Activated naive CD4-positive, alpha-beta T cell treated with anti-CD3 and anti-CD28 coated beads, Interleukin-2, amount 50 U/mL, for 24 hours (primary cell): ENCODE results near the gene FCRL5.
"Not testable (repeated sequence)": the region's sequence is repeated elsewhere in the genome, so short reads cannot be mapped to it uniquely, and the experiment has no call there.

Experiments
- H3K27ac Mint-ChIP-seq: one replicate; pipeline ENCODE4 v1.8.0; 2021; ENCODE audit warnings: mild to moderate bottlenecking, mixed read lengths
- H3K27me3 Mint-ChIP-seq: one replicate; pipeline ENCODE4 v1.8.0; 2021; ENCODE audit warnings: mixed read lengths
- H3K36me3 Mint-ChIP-seq: one replicate; pipeline ENCODE4 v1.8.0; 2021; ENCODE audit warnings: mixed read lengths
- H3K4me1 Mint-ChIP-seq: one replicate; pipeline ENCODE4 v1.8.0; 2021; ENCODE audit warnings: mixed read lengths
- H3K4me3 Mint-ChIP-seq: one replicate; pipeline ENCODE4 v1.8.0; 2021; ENCODE audit warnings: mild to moderate bottlenecking, mixed read lengths
- H3K9me3 Mint-ChIP-seq: one replicate; pipeline ENCODE4 v1.8.0; 2021; ENCODE audit warnings: mixed read lengths

The FCRL5 gene

DNA sequence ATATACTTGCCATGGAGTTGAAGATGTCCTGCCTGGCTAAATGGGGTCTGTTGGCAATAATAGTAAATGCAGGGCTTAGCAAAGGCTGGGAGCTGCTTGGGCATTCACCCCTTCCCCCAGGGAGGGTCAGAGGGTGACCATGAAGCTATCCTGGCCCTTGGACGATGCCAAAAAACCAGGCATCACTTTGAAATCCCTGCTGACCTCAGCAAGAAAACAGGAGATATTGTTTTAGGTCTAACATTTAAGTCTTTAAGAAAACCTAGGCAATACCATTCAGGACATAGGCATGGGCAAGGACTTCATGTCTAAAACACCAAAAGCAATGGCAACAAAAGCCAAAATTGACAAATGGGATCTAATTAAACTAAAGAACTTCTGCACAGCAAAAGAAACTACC, 4.2 kb downstream of the FCRL5 start:
- not testable (repeated sequence) for H3K4me1 Mint-ChIP-seq, H3K4me3 Mint-ChIP-seq, H3K36me3 Mint-ChIP-seq, H3K9me3 Mint-ChIP-seq, H3K27ac Mint-ChIP-seq, H3K27me3 Mint-ChIP-seq

DNA sequence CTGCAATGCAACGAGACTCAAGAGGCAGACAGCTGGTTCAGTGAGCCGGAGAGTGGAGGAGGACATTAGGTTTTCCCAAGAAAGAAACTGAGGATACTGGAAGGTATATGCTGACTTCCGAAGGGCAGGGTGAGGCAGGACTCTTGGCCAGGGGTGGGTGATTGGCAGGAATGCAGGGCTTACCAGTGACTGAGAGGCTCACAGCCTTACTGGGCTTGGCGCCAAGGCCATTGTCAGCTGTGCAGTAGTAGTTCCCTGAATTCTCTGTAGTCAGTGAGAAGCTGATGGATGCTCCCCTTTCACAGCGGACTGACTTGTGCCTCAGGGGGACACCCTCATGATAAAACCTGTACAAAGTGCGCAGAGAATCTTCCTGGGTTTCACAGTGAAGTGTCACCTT, 9.6 kb downstream of the FCRL5 start:
- H3K27me3 Mint-ChIP-seq, result peaks cover 3% of the 10 kb centered on the region
- no peak overlapping the region for H3K27ac Mint-ChIP-seq

DNA sequence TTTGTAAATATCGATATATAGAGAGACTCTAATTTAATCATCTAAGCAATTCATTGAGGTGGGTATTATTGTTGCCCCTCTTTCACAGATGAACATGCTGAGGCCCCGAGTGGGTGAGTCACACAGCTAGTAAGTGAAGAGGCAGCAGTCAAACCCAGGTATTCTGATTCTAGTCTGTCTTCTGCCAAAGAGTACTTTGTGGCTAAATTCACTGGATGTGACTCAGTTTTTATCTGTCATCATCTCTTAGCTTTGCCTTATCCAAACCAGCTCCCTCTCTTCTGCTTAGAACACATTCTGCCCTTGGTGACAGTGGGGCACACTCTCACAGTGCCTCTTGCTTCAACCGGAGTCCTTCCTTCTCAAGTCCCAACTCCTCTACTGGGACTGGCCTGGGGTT, 11.5 kb downstream of the FCRL5 start:
- H3K9me3 Mint-ChIP-seq, result no peaks in the 10 kb centered on the region
- no peak overlapping the region for H3K4me3 Mint-ChIP-seq
- peaks cover 6% of the 10 kb centered on the region for H3K27me3 Mint-ChIP-seq
- no peaks in the 10 kb centered on the region for H3K4me1 Mint-ChIP-seq
- H3K36me3 Mint-ChIP-seq, result no peaks in the 10 kb centered on the region
- H3K27ac Mint-ChIP-seq, result no peak overlapping the region

More for the DNA sequence above, 9.6 kb downstream of the FCRL5 start:
- no peak overlapping the region for H3K4me3 Mint-ChIP-seq
- no peaks in the 10 kb centered on the region for H3K4me1 Mint-ChIP-seq
- H3K36me3 Mint-ChIP-seq, result no peaks in the 10 kb centered on the region
- H3K9me3 Mint-ChIP-seq, result no peaks in the 10 kb centered on the region

DNA sequence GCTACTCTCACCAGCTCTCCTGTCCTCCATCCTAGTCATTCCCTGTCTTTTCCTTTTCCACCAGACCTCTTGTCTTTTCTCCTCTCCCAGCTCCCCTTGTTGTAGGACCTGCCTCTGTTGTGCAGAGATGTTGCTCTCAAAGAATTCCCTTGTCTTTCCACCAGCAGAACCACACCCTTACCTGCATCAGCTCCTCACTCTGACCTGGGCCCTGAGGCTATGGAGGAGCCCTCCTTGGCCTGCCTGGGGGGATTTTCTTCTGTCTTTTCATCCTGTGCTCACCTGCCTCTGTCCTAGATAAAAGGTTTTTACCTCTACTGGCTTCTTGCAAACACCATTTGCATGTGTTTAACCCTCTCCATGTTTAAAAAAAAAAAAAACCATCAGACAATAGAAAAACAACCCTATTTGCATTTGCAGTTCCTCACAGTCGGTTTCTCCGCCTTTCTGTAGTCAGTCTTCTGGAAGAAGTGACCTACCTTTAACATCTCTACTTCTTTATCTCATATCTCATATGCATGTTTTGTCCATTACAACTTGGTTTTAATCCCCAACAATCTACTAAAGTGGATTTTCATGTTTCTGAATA, 12.1 kb downstream of the FCRL5 start:
- Mint-ChIP-seq H3K9me3 (no peaks in the 10 kb centered on the region), H3K36me3 (no peaks in the 10 kb centered on the region), H3K27ac (no peak overlapping the region), H3K27me3 (peaks cover 6% of the 10 kb centered on the region), H3K4me1 (no peaks in the 10 kb centered on the region), H3K4me3 (no peak overlapping the region)

DNA sequence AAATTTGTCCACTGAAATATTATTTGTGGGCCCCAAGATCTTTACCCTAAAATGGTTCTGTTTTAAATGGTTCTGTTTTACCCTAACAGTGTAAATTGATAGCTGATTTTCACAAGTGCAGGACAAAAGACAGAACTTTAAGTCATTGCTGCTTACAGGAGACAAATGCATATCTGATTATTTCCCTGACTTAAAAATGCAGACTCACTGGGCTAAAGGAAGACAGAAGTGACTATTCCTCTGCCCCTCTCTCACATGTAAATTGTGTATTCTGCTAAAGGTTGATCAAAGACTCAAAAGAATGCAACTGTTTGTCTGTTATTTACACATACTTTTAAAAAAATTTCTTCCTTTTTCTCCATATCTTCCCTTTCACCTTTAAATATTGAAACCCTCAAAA, 12.7 kb downstream of the FCRL5 start:
- Mint-ChIP-seq H3K4me3 (no peak overlapping the region), H3K27ac (no peak overlapping the region), H3K27me3 (peaks cover 6% of the 10 kb centered on the region), H3K4me1 (no peaks in the 10 kb centered on the region), H3K9me3 (no peaks in the 10 kb centered on the region), H3K36me3 (no peaks in the 10 kb centered on the region)

DNA sequence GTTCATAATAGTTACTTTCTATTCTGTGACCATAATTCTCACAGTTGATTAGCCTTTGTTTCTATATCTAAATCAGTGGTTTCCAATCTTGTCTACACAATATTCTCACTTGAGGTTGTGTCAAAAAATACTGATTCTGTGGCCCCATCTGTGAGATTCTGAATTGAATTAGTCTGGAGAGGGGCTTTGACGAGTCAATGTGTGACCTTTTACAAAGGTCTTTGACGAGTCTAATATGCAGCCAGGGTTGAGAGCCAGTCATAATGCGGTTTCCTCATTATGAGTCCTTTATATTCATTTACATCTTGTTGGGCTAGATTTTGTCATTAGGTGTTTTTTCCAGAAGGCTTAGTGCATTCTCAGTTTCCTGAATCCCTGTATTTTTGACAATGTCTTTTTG, 19.7 kb downstream of the FCRL5 start:
- no peak overlapping the region for H3K4me3 Mint-ChIP-seq
- H3K9me3 Mint-ChIP-seq, result no peaks in the 10 kb centered on the region
- peaks cover 4% of the 10 kb centered on the region for H3K27me3 Mint-ChIP-seq
- no peak overlapping the region for H3K27ac Mint-ChIP-seq
- no peaks in the 10 kb centered on the region for H3K36me3 Mint-ChIP-seq
- H3K4me1 Mint-ChIP-seq, result no peaks in the 10 kb centered on the region

DNA sequence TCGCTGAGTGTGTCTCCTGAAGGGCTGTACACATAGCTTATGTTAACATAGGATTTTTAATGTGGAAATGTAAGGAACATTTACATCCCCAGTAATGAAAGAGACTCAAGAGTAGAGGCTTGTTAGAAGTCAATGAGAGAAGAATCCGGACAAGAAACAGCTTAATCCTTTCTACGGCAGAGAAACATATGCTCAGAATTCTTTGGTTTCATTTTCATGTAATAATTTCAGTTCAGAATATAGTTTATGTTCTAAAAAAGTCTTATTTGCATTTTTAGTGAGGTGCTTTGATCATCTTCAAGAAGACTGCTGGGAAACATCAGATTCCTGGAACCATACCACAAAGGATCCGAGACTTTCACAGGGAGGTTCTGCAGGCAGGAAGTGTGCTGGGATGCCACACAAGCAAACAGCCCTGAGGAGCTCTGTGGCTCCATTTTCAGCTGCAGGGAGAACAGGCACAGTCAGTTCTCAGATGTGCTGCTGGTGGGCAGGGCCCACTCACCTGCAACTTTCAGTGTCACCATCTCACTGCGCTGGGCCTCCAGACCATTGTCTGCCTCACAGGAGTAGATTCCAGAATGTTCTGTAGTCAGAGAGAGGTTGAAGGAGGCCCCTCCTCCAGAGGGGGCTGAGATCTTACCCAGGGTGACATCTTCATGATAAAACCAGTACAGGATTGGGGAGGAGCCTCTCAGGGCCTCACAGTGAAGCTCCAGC, 28.4 kb downstream of the FCRL5 start:
- H3K36me3 Mint-ChIP-seq, result no peaks in the 10 kb centered on the region
- H3K27ac Mint-ChIP-seq, result no peak overlapping the region
- H3K27me3 Mint-ChIP-seq, result peaks cover 3% of the 10 kb centered on the region
- no peaks in the 10 kb centered on the region for H3K9me3 Mint-ChIP-seq
- H3K4me3 Mint-ChIP-seq, result no peak overlapping the region
- H3K4me1 Mint-ChIP-seq, result peaks cover 6% of the 10 kb centered on the region

DNA sequence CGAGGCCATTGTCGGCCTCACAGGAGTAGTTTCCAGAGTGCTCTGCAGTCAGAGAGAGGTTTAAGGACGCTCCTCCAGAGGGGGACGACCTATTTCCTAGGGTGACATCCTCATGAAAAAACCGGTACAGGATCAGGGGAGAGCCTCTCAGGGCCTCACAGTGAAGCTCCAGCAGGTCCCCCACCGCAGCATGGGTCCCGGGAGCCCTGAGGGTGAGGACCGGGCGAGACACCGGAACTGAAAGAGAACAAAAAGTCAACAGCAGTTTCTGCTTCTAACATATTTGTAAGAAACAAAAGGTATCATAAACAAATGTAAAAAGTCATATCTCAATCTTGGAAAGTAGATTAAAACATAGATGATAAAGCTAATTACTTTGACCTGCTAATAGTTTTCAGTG, 31.3 kb downstream of the FCRL5 start:
- peaks cover 2% of the 10 kb centered on the region for H3K27me3 Mint-ChIP-seq
- H3K9me3 Mint-ChIP-seq, result no peaks in the 10 kb centered on the region
- H3K4me1 Mint-ChIP-seq, result peaks cover 6% of the 10 kb centered on the region
- no peak overlapping the region for H3K4me3 Mint-ChIP-seq
- H3K27ac Mint-ChIP-seq, result no peak overlapping the region
- H3K36me3 Mint-ChIP-seq, result no peaks in the 10 kb centered on the region

DNA sequence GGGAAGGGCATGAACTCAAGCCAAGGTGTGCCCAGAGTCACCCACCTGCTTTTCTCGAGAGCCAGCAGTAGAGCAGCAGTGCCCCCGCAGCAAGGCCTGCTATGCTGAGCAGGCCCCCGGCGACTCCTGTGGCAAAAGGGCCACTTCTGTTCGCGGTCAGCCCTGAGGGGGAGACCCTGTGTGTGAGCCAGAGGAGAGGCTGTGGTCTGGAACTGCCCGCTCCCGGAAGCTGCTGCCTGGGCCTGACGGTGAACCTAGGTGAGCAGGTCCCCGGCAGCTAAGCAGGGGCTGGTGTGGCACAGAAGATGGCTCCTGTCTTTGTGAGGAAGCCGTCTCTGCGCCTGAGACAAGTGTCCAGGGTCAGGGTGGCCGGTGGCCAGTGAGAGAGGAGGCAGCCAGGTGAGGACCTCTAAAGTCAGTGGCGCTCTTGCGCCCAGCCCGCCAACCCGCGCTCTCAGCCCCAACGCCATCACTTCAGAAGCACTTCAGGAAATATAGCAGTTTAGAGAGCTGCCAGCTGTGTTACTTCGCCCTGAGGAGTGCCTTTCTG, 31.9 kb downstream of the FCRL5 start:
- Mint-ChIP-seq H3K27ac (no peak overlapping the region), H3K36me3 (no peaks in the 10 kb centered on the region)

DNA sequence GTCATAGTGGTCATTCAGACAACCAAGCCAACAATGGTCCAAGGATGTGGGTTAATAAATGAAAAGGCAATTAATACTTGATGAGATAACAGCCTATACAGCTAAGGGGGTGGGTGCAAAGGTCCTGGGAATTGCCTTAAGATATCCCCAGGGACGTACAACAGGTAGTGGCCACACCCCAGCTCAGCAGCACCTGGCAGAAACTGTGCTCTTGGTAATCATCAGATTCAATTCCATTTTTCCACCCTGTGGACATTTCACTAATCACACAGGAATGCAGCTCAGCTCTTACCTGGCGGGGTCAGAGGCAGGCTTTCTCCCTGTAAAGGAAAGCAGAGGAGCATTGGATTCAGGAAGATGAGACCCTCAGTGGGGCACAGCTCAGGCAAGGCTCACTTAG, 32.9 kb downstream of the FCRL5 start:
- Mint-ChIP-seq H3K9me3 (no peaks in the 10 kb centered on the region), H3K27me3 (peaks cover 2% of the 10 kb centered on the region), H3K4me1 (peaks cover 6% of the 10 kb centered on the region)

More for the DNA sequence above, 31.9 kb downstream of the FCRL5 start:
- H3K4me1 Mint-ChIP-seq, result peaks cover 6% of the 10 kb centered on the region
- H3K9me3 Mint-ChIP-seq, result no peaks in the 10 kb centered on the region
- H3K4me3 Mint-ChIP-seq, result no peak overlapping the region
- H3K27me3 Mint-ChIP-seq, result peaks cover 2% of the 10 kb centered on the region

DNA sequence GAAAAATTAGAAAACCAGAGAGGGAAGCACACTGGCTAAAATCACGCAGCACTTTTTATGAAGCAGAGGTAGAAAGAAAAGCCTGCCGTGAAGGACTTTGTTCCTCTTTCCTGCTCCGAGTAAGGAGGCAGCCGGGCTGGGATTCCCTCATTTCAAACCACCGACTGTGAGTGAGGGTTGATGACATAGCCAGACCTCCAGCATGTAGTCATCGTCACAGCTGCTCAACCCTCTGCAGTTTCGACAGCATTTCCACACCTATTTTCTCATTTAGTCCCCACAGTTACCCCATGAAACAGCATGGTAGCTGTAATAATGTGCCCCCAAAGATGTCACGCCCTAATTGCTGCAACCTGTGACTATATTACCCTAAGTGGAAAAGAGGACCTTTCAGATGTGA, 35.3 kb downstream of the FCRL5 start:
- H3K27me3 Mint-ChIP-seq, result no peaks in the 10 kb centered on the region

More for the DNA sequence above, 32.9 kb downstream of the FCRL5 start:
- no peak overlapping the region for H3K27ac Mint-ChIP-seq
- no peaks in the 10 kb centered on the region for H3K36me3 Mint-ChIP-seq
- H3K4me3 Mint-ChIP-seq, result no peak overlapping the region

DNA sequence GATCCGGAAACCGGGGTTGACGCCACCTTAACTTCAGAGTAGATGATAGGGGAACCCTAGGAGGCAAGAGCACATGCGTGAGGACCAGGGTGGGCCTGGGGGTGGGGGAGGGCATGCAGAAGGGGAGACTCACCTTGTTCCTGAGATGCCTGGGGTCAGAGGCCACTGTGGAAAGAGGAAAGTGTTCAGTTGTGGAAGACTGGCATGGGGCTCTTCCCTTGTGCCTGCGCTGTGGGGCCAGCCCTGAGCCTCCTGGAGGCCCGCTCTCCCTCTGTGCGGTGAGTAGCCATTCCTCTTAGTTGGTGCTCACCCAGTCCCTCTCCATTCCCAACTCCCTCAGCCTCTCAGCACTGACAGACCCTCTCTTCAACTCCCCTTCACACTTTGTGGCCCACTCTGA, 36.6 kb downstream of the FCRL5 start:
- no peaks in the 10 kb centered on the region for H3K9me3 Mint-ChIP-seq
- no peaks in the 10 kb centered on the region for H3K27me3 Mint-ChIP-seq
- H3K36me3 Mint-ChIP-seq, result no peaks in the 10 kb centered on the region
- no peak overlapping the region for H3K27ac Mint-ChIP-seq
- peaks cover 3% of the 10 kb centered on the region for H3K4me1 Mint-ChIP-seq
- H3K4me3 Mint-ChIP-seq, result no peak overlapping the region

More for the DNA sequence above, 35.3 kb downstream of the FCRL5 start:
- Mint-ChIP-seq H3K4me1 (peaks cover under 1% of the 10 kb centered on the region), H3K27ac (no peak overlapping the region), H3K4me3 (no peak overlapping the region), H3K36me3 (no peaks in the 10 kb centered on the region), H3K9me3 (no peaks in the 10 kb centered on the region)

DNA sequence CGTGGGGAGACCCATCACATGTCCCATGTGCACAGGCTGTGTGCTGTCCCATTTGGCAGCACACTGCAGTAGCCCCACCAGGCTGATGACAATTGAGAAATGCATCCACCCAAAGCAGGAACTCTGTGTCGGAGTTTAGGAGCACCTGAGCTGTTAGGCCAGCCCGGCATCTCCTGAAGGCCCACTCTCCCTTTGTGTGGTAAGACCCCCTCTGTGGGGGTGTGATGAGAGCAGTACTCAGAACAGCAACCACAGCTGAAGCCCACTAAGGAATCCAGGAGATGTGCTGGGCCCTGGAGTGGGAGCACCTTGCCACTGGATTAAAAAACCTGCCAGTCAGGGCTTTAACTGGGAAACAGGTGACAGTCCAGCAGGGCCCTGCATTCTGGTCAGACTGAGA, 37.2 kb downstream of the FCRL5 start:
- no peak overlapping the region for H3K4me3 Mint-ChIP-seq
- no peaks in the 10 kb centered on the region for H3K9me3 Mint-ChIP-seq
- H3K36me3 Mint-ChIP-seq, result no peaks in the 10 kb centered on the region
- peaks cover 3% of the 10 kb centered on the region for H3K4me1 Mint-ChIP-seq
- H3K27me3 Mint-ChIP-seq, result no peaks in the 10 kb centered on the region
- no peak overlapping the region for H3K27ac Mint-ChIP-seq

DNA sequence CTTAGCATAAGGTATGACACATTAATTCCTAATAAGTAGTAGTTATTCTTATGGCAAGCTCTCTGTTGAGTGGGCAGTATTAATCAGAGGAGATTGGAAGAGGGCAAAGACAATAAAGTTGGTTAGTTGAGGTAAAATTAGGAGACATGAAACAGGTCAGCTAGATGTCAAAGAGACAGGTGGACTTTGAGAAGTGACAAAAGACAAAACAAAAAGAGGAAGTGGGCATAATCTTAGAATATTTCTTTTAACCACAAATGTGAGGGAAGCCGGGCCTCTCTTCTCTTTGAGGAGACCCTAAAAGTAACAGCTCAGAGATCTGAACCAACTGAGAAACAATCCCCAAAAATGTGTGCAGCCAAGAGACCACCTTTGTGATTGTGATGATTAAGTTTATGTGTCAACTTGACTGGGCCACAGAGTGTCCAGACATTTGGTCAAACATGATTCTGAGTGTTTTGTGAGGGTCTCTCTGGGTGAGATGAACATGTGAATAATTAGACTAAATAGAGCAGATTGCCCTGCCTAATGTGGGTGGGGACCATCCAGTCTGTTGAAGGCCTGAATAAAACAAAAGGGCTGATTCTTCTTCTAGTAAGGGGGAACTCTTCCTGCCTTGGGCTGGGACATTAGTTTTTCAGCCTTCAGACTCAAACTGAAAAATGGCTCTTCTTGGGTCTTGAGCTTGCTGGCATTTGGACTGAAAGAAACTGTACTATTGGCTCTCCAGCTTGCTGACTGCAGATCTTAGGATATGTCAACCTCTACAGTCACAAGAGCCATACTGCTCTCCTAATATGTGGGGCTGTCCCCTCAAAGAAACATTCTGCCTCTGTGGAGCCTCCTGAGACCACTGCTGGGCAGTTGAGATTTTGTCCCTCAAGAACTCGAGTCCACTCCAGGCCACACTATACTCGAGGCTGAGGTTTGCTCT, 40.0 kb downstream of the FCRL5 start:
- H3K4me3 Mint-ChIP-seq, result no peak overlapping the region
- no peaks in the 10 kb centered on the region for H3K9me3 Mint-ChIP-seq
- peaks cover 2% of the 10 kb centered on the region for H3K27me3 Mint-ChIP-seq
- H3K27ac Mint-ChIP-seq, result no peak overlapping the region
- no peaks in the 10 kb centered on the region for H3K36me3 Mint-ChIP-seq
- H3K4me1 Mint-ChIP-seq, result peaks cover 3% of the 10 kb centered on the region

DNA sequence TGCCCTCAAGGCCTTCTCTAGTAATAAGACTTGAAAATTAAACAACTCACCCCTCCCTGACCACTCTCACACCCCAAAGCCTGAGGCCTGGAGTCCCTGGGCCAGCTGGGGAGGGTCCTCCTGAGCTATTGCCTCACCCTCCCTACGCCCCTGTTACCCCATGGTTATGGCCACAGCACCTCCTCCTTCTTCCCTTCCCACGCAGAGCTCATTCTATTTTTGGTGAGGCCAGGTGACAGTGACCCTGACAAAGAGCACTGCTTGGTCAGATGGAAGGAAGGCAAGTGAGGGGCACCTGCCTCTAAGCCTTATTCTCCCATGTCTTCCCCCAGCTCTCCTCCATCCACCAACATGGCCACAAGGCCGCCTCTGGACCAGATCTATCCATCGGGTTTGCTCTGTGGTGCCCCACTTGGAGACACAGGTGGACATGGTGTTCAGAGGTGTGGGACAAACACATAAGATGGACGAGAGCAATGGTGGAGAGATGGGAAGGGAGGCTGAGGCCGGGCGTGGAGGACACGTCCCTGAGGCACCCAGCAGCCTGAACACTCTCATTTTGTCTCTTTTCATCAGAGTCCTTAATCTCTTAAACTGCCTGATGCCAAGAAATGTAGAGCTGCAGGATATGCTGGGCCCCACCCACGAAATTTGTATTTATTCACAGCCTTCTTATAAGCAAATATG, 42.6 kb downstream of the FCRL5 start:
- Mint-ChIP-seq H3K36me3 (no peaks in the 10 kb centered on the region), H3K9me3 (no peaks in the 10 kb centered on the region), H3K4me1 (peaks cover 3% of the 10 kb centered on the region), H3K27me3 (peaks cover 3% of the 10 kb centered on the region), H3K27ac (no peak overlapping the region), H3K4me3 (no peak overlapping the region)
